Progenitor cell of endocrine pancreas (in vitro differentiated cells): ENCODE data around the gene KDM3B. TPM values are rescaled to one million over a fixed set of nuclear protein-coding genes. Genes with fewer than 3 reads are reported as not detected.
"Not testable (repeated sequence)": the region's sequence is repeated elsewhere in the genome, so short reads cannot be mapped to it uniquely, and the experiment has no call there.

Source experiments
- DNase-seq: peaks from one replicate; pipeline ENCODE4 v3.0.0; 2021; ENCODE audit warnings: low spot score; ENCODE audit not compliant: unreplicated experiment
- H3K27ac Mint-ChIP-seq: 2 replicates; pipeline ENCODE4 v1.8.0; 2021; ENCODE audit warnings: mild to moderate bottlenecking, moderate library complexity, mixed read lengths
- H3K27me3 Mint-ChIP-seq: 2 replicates; pipeline ENCODE4 v1.8.0; 2021; ENCODE audit warnings: mixed read lengths
- H3K36me3 Mint-ChIP-seq: 2 replicates; pipeline ENCODE4 v1.8.0; 2022; ENCODE audit warnings: mixed read lengths; ENCODE audit not compliant: insufficient read depth
- H3K4me1 Mint-ChIP-seq: 2 replicates; pipeline ENCODE4 v1.8.0; 2021; ENCODE audit warnings: low read depth, mixed read lengths
- H3K4me3 Mint-ChIP-seq: 2 replicates; pipeline ENCODE4 v1.8.0; 2021; ENCODE audit warnings: low read depth, mild to moderate bottlenecking, moderate library complexity, mixed read lengths
- H3K9me3 Mint-ChIP-seq: 2 replicates; pipeline ENCODE4 v1.8.0; 2021; ENCODE audit warnings: low read depth, mixed read lengths
- total RNA-seq: library from RNA; stranded (reverse); gene quantifications from 2 replicates; pipeline ENCODE4 v1.2.1, GENCODE V29; 2021
- TF ChIP-seq, protein P1 (sequence below): fragments of 200-600 bp; sonication (generic); IDR thresholded peaks from one replicate; pipeline ENCODE4 v1.5.0; 2021; ENCODE audit warnings: antibody characterized with exemption, mild to moderate bottlenecking; ENCODE audit not compliant: unreplicated experiment

KDM3B gene
- total RNA-seq, 1 donor from 2014 or later: 126 TPM

DNA sequence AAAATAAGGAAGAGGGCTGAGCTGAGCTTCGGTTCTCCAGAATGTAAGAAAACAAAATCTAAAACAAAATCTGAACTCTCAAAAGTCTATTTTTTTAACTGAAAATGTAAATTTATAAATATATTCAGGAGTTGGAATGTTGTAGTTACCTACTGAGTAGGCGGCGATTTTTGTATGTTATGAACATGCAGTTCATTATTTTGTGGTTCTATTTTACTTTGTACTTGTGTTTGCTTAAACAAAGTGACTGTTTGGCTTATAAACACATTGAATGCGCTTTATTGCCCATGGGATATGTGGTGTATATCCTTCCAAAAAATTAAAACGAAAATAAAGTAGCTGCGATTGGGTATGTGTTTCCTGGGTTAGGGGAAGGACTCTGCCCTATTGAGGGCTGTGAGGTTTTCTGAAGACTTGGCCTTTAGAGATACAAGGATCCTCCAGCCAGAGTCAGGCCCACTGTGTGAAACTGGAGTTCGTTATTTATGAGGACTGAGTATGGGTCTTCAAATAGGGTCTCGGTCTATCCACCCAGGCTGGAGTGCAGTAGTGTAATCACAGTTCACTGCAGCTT lies 116.6 kb downstream of the KDM3B start:
- TF ChIP-seq, protein P1, sequence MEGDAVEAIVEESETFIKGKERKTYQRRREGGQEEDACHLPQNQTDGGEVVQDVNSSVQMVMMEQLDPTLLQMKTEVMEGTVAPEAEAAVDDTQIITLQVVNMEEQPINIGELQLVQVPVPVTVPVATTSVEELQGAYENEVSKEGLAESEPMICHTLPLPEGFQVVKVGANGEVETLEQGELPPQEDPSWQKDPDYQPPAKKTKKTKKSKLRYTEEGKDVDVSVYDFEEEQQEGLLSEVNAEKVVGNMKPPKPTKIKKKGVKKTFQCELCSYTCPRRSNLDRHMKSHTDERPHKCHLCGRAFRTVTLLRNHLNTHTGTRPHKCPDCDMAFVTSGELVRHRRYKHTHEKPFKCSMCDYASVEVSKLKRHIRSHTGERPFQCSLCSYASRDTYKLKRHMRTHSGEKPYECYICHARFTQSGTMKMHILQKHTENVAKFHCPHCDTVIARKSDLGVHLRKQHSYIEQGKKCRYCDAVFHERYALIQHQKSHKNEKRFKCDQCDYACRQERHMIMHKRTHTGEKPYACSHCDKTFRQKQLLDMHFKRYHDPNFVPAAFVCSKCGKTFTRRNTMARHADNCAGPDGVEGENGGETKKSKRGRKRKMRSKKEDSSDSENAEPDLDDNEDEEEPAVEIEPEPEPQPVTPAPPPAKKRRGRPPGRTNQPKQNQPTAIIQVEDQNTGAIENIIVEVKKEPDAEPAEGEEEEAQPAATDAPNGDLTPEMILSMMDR: no peak
- H3K27me3 Mint-ChIP-seq: peaks cover 16% of the 10 kb centered on the region
- no peak for DNase-seq
- H3K36me3 Mint-ChIP-seq: peaks cover 13% of the 10 kb centered on the region
- H3K27ac Mint-ChIP-seq: peak overlapping the region; percentile 45
- no peaks in the 10 kb centered on the region for H3K9me3 Mint-ChIP-seq
- peak overlapping the region; percentile 52 for H3K4me3 Mint-ChIP-seq
- H3K4me1 Mint-ChIP-seq: peaks cover 16% of the 10 kb centered on the region

DNA sequence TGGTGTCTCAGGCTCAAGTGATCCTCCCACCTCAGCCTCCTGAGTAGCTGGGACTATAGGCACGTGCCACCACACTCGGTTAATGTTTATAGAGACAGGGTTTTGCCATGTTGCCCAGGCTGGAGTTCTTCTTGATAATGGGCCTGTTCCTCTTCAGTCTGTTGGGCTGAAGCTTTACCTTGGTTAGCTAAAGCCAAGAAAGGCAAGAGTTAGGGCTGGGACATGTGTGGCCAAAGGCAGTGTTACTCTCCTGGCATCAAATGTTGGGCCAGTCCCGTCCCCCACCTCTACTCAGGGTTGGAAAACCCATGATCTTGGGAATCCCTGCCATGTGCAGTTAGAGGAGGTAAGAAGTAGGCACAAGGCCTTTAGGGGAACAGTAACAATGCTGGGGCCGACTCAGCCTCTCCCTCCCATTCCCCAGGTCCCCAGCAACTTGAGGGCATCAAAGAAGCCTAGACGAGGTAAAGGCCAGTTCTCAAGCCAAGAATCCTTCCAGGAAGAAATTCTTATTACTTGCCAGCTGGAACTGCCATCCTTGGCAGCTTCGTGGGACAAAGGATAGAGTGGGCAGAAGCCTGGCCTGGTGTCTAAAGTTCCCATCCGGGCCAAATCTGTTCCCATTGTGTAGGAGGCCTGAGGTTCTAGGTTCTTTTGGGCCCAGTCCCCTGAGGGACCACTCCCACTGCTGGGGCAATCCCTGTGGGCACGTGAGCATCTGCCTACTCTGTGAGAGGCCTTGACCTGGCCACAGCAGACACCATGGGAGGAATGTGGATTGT lies 117.2 kb downstream of the KDM3B start:
- no peak for DNase-seq
- TF ChIP-seq, protein P1: no peak
- peak overlapping the region; percentile 45 for H3K27ac Mint-ChIP-seq
- H3K4me1 Mint-ChIP-seq: peaks cover 16% of the 10 kb centered on the region
- H3K4me3 Mint-ChIP-seq: no peak overlapping the region
- H3K36me3 Mint-ChIP-seq: peaks cover 13% of the 10 kb centered on the region
- peaks cover 16% of the 10 kb centered on the region for H3K27me3 Mint-ChIP-seq
- no peaks in the 10 kb centered on the region for H3K9me3 Mint-ChIP-seq

DNA sequence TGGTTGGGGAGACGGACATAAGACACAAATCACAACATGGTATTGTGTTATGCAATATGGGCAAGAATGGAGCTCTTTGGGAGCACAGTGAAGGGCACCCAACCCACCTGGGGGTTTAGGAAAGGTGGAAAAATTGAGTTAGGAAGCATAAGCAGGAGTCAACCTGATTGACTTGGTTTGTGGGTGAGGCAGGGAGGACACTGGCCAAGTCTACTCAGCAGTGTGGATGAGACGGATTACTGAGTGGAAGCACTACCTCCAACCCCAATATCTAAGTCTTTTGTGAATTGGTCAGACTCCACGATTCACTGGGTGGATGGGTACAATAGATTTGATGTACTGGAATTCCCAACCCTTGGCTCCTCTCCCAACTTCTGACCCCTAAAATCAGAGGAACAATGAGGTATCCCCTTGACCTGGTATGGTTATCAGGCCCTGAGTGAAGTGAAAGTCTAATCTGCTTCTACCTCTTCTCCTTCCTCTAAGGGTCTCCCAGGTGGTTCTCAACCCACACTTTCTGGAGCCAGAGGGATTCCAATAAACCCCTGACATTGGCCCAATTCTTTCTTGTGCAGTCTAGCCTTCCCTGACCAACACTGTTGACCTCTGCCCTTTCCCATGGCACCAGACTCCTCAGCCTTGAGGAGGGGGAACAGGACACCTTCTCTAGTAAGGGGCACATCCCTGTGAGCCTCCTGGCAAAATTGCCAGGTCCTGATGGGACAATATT lies 118.0 kb downstream of the KDM3B start:
- peaks cover 16% of the 10 kb centered on the region for H3K27me3 Mint-ChIP-seq
- peak overlapping the region; percentile 73 for H3K27ac Mint-ChIP-seq
- H3K36me3 Mint-ChIP-seq: peaks cover 13% of the 10 kb centered on the region
- H3K9me3 Mint-ChIP-seq: no peaks in the 10 kb centered on the region
- H3K4me1 Mint-ChIP-seq: peaks cover 16% of the 10 kb centered on the region
- TF ChIP-seq, protein P1: no peak
- H3K4me3 Mint-ChIP-seq: no peak overlapping the region
- no peak for DNase-seq

DNA sequence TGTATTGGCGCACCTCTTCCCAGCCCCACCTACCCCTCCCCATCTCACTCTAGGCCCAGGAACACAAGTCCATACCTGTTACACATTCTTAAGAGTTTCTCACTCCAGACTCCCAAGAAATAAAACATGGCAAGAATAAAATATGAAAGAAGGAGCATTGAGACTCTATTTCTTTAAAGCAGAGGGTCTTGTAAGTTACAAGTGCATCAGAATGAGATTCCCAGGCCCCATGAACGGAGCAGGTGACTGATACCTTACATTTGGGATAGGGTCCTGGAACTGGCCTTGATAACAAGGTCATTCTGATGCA lies 118.5 kb downstream of the KDM3B start:
- DNase-seq: no peak
- no peaks in the 10 kb centered on the region for H3K9me3 Mint-ChIP-seq
- peak overlapping the region; percentile 73 for H3K27ac Mint-ChIP-seq
- peaks cover 16% of the 10 kb centered on the region for H3K27me3 Mint-ChIP-seq
- H3K4me3 Mint-ChIP-seq: no peak overlapping the region
- H3K4me1 Mint-ChIP-seq: peaks cover 16% of the 10 kb centered on the region
- TF ChIP-seq, protein P1: no peak
- H3K36me3 Mint-ChIP-seq: peaks cover 13% of the 10 kb centered on the region

DNA sequence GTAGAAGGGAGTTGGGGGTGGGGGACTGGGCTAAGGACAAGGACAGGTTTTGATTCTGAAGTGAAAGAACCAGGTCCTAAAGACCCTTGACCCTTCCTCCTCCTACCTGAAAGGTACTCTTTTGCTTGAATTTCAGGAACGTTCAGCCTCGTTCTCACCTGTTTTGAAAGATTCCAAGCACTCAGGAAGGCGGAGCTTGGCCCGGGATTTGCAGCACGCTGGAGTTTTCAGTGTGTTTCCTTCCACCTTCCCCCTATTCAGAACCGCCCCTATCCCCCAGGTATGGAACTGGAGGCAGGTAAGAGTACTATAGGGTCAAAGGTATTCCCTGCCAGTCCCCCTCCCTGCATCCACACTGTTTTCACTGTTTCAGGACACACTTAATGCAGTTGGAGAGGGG lies 119.9 kb downstream of the KDM3B start:
- Mint-ChIP-seq H3K27ac (peak overlapping the region; percentile 37), H3K4me1 (peaks cover 7% of the 10 kb centered on the region), H3K4me3 (no peak overlapping the region), H3K27me3 (peaks cover 11% of the 10 kb centered on the region), H3K36me3 (peaks cover 10% of the 10 kb centered on the region), H3K9me3 (no peaks in the 10 kb centered on the region)
- TF ChIP-seq, protein P1: no peak
- DNase-seq: no peak

DNA sequence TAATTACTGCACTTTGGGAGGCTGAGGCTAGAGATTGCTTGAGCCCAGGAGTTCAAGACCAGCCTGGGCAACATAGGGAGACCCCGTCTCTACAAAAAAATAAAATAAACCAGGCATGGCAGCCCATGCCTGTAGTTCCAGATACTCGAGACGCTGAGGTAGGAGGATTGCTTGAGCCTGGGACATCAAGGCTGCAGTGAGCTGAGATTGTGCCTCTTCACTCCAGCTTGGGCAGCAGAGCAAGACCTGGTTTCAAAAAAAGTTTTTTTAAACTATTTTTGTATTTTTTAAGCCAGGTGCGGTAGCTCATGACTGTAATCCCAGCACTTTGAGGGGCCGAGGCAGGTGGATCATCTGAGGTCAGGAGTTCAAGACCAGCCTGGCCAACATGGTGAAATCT lies 120.7 kb downstream of the KDM3B start:
- H3K4me1 Mint-ChIP-seq, H3K4me3 Mint-ChIP-seq, H3K27ac Mint-ChIP-seq, DNase-seq, H3K36me3 Mint-ChIP-seq, H3K9me3 Mint-ChIP-seq, H3K27me3 Mint-ChIP-seq: not testable (repeated sequence)
